Measurements from ENCODE around the gene CAAP1.

The CAAP1 gene

DNA sequence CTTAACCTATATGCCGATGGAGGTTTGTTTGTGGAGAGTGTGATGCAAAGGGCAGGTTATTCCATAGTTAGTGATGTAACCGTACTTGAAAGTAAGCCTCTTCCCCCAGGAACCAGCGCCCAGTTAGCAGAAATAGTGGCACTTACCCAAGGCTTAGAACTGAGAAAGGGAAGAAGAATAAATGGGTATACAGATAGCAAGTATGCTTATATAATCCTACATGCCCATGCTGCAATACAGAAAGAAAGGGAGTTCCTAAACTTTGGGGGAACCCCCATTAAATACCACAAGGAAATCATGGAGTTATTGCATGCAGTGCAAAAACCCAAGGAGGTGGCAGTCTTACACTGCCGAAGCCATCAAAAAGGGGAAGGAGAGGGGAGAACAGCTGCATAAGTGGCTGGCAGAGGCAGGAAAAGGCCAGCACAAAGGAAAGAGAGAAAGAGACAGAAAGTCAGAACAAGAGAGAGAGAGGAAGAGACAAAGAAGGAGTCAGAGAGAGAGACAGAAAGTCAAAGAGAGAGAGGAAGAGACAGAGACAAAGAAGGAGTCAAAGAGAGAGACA lies 64.1 kb downstream of the CAAP1 start:
- peak in 1 of 2 donors; percentile 48 for DNase-seq

DNA sequence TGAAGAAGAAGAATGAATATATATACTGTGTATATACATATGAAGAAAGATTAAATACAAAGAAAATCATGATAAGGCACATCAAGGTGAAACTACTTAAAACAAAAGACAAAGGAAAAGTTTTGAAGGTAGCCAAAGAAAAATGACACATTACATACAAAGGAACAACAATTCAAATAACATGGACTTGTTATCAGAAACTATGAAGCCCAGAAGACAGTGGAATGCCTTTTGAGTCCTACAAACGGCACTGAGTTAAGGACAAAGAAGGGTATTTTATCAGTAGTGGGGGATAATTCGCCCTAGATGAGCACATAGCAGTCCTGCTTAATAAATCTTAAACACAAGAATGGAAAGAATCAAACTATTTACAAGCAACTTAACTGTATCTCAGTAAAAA lies 77.8 kb downstream of the CAAP1 start:
- DNase-seq = no peak

DNA sequence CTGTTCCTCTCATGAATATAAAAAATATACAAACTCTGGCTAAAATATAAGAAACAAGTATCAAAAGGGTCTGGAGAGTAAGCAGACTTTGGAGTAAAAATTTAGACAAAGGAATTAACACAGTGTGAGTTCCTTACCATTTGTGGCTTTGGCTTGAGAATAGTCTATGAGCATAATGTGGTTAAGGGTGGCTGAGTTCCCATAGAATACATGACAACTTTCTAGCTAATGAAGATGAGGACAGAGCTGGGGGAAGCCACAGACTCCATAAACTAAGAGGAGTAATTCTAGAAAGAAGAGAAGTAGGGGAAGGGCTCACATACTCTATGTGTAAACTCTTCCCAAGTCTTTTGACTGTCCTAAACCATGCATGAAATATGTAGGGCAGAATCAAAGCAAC lies 79.4 kb downstream of the CAAP1 start:
- no peak for DNase-seq

DNA sequence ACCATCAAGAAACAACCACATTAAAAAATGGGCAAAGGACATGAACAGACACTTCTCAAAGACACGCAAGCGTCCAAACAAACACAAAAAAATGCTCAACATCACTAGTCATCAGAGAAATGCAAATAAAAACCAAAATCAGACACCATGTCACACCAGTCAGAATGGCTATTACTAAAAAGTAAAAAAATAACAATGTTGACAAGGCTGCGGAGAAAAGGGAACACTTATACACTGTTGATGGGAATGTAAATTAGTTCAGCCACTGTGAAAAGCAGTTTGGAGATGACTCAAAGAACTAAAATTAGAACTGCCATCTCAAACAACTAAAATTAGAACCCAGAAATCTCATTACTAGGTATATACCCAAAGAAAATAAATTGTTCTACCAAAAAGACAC lies 80.4 kb downstream of the CAAP1 start:
- DNase-seq = no peak

DNA sequence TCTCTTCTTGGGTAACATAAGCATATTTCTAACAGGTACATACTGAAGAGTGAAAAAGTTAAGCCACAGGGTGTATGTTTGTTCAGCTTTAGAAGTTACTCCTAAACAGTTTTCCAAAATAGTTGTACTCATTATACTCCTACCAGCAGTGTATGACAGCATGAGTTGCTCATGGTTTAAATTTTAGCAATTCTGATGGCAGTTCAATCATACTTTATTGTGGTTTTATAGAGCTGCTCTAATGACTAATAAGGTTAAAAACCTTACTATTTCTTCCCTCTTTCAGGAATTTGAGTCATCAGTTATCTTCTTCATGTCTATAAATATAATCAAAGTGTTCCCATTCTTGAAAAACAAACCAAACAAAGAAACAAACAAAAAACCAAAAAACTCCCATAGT lies 81.5 kb downstream of the CAAP1 start:
- no peak for DNase-seq

DNA sequence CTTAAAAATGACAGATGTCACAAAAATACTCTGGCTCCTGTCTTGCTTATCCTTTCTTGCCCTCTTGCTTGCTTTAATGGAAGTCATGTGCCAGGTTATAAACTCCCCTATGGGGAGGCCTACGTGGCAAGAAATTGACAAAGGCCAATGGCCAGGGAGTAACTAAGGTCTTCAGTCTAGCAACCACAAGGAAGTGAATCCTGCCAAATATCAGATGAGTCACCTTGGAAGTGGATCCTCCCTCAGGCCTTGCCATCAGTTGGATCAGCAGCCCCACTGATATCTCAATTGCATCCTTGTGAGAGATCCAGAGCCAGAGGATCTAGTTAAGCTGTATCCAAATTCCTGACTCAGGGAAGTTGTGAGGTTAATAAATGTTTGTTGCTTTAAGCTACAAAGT lies 82.8 kb downstream of the CAAP1 start:
- DNase-seq = no peak

DNA sequence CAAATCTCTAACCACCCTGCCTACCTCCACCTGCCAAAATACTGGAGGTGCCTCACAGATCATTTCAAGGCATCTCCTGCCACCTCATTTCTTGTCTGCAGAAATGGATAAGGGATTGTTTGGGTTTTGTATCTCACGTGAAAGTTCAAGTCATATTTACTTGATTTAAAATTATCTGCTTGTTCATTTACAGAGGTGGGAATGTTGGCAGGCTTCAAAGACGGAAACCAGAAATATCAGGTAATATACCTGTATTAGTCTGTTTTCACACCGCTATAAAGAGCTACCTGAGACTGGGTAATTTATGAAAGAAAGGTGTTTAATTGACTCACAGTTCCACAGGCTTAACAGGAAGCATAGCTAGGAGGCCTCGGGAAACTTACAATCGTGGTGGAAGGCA lies 85.4 kb downstream of the CAAP1 start:
- no peak for DNase-seq

DNA sequence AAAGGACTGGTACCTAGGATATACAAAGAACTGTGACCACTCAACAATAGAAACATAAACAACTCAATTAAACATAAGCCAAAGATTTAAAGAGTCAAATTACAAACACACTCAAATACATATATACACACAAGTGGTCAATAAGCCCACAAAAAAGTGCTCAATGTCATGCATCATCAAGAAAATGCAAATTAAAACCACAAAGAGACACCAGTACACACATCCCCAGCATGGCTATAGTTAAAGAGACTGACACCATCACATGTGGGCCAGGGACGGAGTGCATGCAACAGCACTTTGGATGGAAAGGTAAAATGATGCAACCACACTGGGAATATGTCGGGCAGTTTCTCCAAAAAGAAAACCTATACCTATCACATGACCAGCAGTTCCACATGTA lies 89.7 kb downstream of the CAAP1 start:
- no peak for DNase-seq

DNA sequence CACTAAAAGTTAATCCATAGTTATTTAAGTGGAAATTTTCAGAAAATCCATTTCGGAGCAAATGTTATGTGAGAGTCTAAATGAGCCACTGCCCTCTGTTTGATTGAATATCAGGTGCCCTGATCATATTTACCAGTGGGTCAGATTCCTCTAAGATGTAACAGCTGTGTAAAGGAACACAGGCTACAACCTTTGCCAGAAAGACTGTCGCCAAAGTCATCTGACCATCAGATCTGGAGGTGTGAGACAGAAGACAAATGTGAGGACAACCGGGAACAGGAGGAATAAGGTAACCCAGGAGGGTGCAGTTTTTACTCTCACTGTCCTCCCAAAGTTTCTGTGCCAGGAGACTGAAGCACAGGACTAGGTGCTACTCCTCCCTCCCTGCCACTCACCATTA lies 90.8 kb downstream of the CAAP1 start:
- DNase-seq = no peak

DNA sequence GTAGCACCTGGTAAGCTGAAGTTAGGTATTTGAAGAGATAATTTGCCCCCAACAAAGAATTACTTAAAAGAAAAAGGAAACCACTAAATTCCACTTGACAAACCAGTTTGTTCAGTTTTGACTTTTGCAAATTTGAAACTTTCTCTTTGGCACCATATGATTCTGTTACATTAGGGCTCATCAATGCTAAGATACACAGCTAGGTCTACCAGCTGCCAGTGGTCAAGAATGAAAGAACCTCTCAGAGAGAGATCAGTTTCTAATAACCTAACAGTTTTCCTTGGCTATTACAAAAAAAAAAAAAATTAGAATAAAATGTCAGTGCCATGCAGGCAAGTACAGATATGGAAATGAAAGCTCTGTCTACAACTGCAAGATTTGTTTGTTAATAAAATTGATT lies 92.3 kb downstream of the CAAP1 start:
- DNase-seq = no peak

DNA sequence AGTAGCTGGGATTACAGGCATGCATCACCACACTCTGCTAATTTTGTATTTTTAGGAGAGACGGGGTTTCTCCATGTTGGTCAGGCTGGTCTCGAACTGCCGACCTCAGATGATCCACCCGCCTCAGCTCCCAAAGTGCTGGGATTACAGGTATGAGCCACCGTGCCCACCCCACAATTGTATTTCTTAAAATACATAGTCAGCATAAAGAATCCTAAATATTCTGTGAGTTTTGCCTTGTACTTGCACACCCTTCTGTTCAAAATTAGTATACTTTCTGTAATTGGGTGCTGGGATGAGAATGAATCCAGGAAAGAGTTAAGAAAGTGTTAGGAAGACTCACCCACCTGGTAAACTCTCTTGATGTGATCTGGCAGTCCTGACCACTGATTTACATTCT lies 101.3 kb downstream of the CAAP1 start:
- no peak for DNase-seq
